ENCODE results near the gene ANKRD31. TPM values are rescaled to one million over a fixed set of nuclear protein-coding genes. Genes with fewer than 3 reads are reported as not detected.
"Not testable (repeated sequence)": the region's sequence is repeated elsewhere in the genome, so short reads cannot be mapped to it uniquely, and the experiment has no call there.

The ANKRD31 gene
- total RNA-seq, 1 experiment from 2014 or later, result 0.11 TPM

- Histone ChIP-seq H3K27me3 (ENCODE audit: insufficient read depth, low read length) (no peaks in the 10 kb centered on the region), H3K9me3 (ENCODE audit: control insufficient read depth, low read depth, low read length) (peaks cover 7% of the 10 kb centered on the region), H3K14ac (ENCODE audit: insufficient read depth, low read length) (no peak overlapping the region), H3K4ac (ENCODE audit: low read depth, low read length) (no peak overlapping the region), H3K4me2 (ENCODE audit: insufficient read depth, insufficient read length, low read length) (no peak overlapping the region), H2BK5ac (ENCODE audit: insufficient read length, low read length) (no peak overlapping the region), H3K27ac (ENCODE audit: insufficient read length, low read depth, low read length) (no peak overlapping the region), H2BK15ac (ENCODE audit: low read depth, low read length) (no peak overlapping the region), H3T11ph (ENCODE audit: low read length) (no peak overlapping the region), H4K20me1 (ENCODE audit: control insufficient read depth, insufficient read depth, insufficient read length) (no peaks in the 10 kb centered on the region), H2BK120ac (ENCODE audit: low read depth, low read length, poor library complexity, severe bottlenecking) (no peak overlapping the region), H3K56ac (ENCODE audit: insufficient read length, low read depth, low read length) (no peak overlapping the region), H4K91ac (ENCODE audit: insufficient read length, low read depth, low read length) (no peak overlapping the region), H3K23ac (ENCODE audit: insufficient read length, low read depth, low read length) (no peak overlapping the region), H3K4me1 (ENCODE audit: insufficient read depth, low read length) (peaks cover 6% of the 10 kb centered on the region), H2BK20ac (ENCODE audit: low read depth, low read length, poor library complexity, severe bottlenecking) (no peak overlapping the region), H3K18ac (ENCODE audit: insufficient read length, low read depth, low read length) (no peak overlapping the region), H2BK12ac (ENCODE audit: insufficient read length, low read depth, low read length) (no peak overlapping the region), H3K79me1 (ENCODE audit: insufficient read depth, low read depth, low read length, poor library complexity, severe bottlenecking) (no peaks in the 10 kb centered on the region), H3K23me2 (ENCODE audit: insufficient read length, low read depth, low read length, poor library complexity, severe bottlenecking) (no peaks in the 10 kb centered on the region), H4K5ac (ENCODE audit: insufficient read length, low read depth, low read length) (no peak overlapping the region), H3K79me2 (ENCODE audit: insufficient read depth, low read length) (no peaks in the 10 kb centered on the region), H2AFZ (ENCODE audit: low read length) (no peak overlapping the region), H4K8ac (replicated peaks; ENCODE audit: insufficient read length, low read depth, low read length) (no peak overlapping the region), H3K9ac (ENCODE audit: extremely low read depth, insufficient read length, low read length) (no peak overlapping the region), H2AK5ac (ENCODE audit: insufficient read length, low read length) (no peak overlapping the region)
- Mint-ChIP-seq H3K9me3 (peaks cover 25 to 27% of the 10 kb centered on the region in 2 experiments), H3K27ac (no peak overlapping the region), H3K27me3 (ENCODE audit: low read depth) (no peaks in the 10 kb centered on the region; the same call in 1 of the 2 replicates), H3K4me1 (peaks cover 17 to 33% of the 10 kb centered on the region in 2 experiments), H3K36me3 (ENCODE audit: insufficient read depth in 1 of 3, low read depth in 3 of 3) (peaks cover 13 to 26% (median 14%) of the 10 kb centered on the region in 3 experiments), H3K4me3 (no peak overlapping the region)
- DNase-seq, result no peak
- no peak for TF ChIP-seq CTCF (conservative IDR thresholded peaks at IDR 0.05)
- WGBS (ENCODE audit: extremely low coverage, insufficient read length, low lambda C conversion rate), result no CpG with 5 or more reads among the region's 1 CpG
Observed at GRCh38 chr5:75274486-75274885, 37.8 kb upstream of the ANKRD31 start.

- not testable (repeated sequence) for H3K27ac ChIP-seq (ENCODE audit: insufficient read length, low read depth, low read length); H3K4me1 ChIP-seq (ENCODE audit: insufficient read depth, low read length); H3K27me3 Mint-ChIP-seq (ENCODE audit: low read depth); H3K23ac ChIP-seq (ENCODE audit: insufficient read length, low read depth, low read length); H2BK12ac ChIP-seq (ENCODE audit: insufficient read length, low read depth, low read length); H3K79me2 ChIP-seq (ENCODE audit: insufficient read depth, low read length); H4K8ac ChIP-seq (replicated peaks; ENCODE audit: insufficient read length, low read depth, low read length); H4K5ac ChIP-seq (ENCODE audit: insufficient read length, low read depth, low read length); H3K18ac ChIP-seq (ENCODE audit: insufficient read length, low read depth, low read length); H3K4me2 ChIP-seq (ENCODE audit: insufficient read depth, insufficient read length, low read length); H3K27me3 ChIP-seq (ENCODE audit: insufficient read depth, low read length); H2BK20ac ChIP-seq (ENCODE audit: low read depth, low read length, poor library complexity, severe bottlenecking); H2AFZ ChIP-seq (ENCODE audit: low read length); H3K9ac ChIP-seq (ENCODE audit: extremely low read depth, insufficient read length, low read length); H3K23me2 ChIP-seq (ENCODE audit: insufficient read length, low read depth, low read length, poor library complexity, severe bottlenecking); H2AK5ac ChIP-seq (ENCODE audit: insufficient read length, low read length); DNase-seq; H3K4ac ChIP-seq (ENCODE audit: low read depth, low read length); H4K91ac ChIP-seq (ENCODE audit: insufficient read length, low read depth, low read length); H3K9me3 ChIP-seq (ENCODE audit: control insufficient read depth, low read depth, low read length); H2BK120ac ChIP-seq (ENCODE audit: low read depth, low read length, poor library complexity, severe bottlenecking); H3K56ac ChIP-seq (ENCODE audit: insufficient read length, low read depth, low read length); H3K4me3 Mint-ChIP-seq; H3K14ac ChIP-seq (ENCODE audit: insufficient read depth, low read length); H2BK15ac ChIP-seq (ENCODE audit: low read depth, low read length); H3K79me1 ChIP-seq (ENCODE audit: insufficient read depth, low read depth, low read length, poor library complexity, severe bottlenecking); H2BK5ac ChIP-seq (ENCODE audit: insufficient read length, low read length); H3K27ac Mint-ChIP-seq; H4K20me1 ChIP-seq (ENCODE audit: control insufficient read depth, insufficient read depth, insufficient read length); H3T11ph ChIP-seq (ENCODE audit: low read length)
- no CpG with 5 or more reads among the region's 31 CpGs for WGBS (ENCODE audit: extremely low coverage, insufficient read length, low lambda C conversion rate)
- peaks cover 10 to 12% of the 10 kb centered on the region in 2 experiments for H3K4me1 Mint-ChIP-seq
- peaks cover 18 to 45% (median 19%) of the 10 kb centered on the region in 3 experiments for H3K36me3 Mint-ChIP-seq (ENCODE audit: insufficient read depth in 1 of 3, low read depth in 3 of 3)
- H3K9me3 Mint-ChIP-seq, result peaks cover 32 to 43% of the 10 kb centered on the region in 2 experiments
Observed at GRCh38 chr5:75270605-75271004, 33.9 kb upstream of the ANKRD31 start.
